ENCODE measurements around the gene SYNE2. TPM values are rescaled to one million over a fixed set of nuclear protein-coding genes. Genes with fewer than 3 reads are reported as not detected.
"Not testable (repeated sequence)": the region's sequence is repeated elsewhere in the genome, so short reads cannot be mapped to it uniquely, and the experiment has no call there.

Gene SYNE2
- total RNA-seq, 1 donor from 2014 or later: 105 TPM

DNA sequence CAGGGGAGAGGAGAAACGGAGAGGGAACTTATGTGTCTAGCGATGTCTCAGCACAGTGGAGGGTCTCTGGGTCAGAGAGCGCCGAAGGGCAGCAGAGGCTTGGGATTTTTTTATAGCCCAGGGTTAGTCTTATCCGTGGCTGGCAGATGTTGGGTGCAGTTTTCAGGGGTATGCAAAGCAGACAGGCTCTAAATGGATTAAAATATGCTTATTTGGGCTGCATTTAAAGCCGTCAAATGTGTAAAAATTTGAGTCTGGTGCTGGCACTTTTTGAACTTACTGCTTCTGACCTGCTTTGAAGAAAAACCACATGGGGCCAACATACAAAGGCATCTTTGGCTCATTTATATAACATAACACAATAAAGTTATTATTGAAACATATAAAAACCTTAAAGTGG, 262.6 kb downstream of the SYNE2 start:
- Histone ChIP-seq H3K4me3 (no peak overlapping the region), H3K9me3 (ENCODE audit: low read depth) (no peaks in the 10 kb centered on the region), H3K79me2 (ENCODE audit: low read depth) (no peaks in the 10 kb centered on the region), H3K27ac (no peak overlapping the region), H2AFZ (replicated peaks) (no peak overlapping the region), H3K36me3 (peaks cover 7% of the 10 kb centered on the region), H3F3A (ENCODE audit: low read depth) (no peaks in the 10 kb centered on the region), H3K4me1 (no peaks in the 10 kb centered on the region), H3K27me3 (no peaks in the 10 kb centered on the region), H3K4me2 (no peak overlapping the region), H3K9ac (no peak overlapping the region), H4K20me1 (ENCODE audit: low read depth) (no peaks in the 10 kb centered on the region)
- Mint-ChIP-seq H3K36me3 (peaks cover 9% of the 10 kb centered on the region), H3K4me3 (no peak overlapping the region), H3K27me3 (ENCODE audit: insufficient read depth, low read depth) (no peaks in the 10 kb centered on the region), H3K9me3 (no peaks in the 10 kb centered on the region), H3K4me1 (no peaks in the 10 kb centered on the region), H3K27ac (no peak overlapping the region)
- no peak for DNase-seq (ENCODE audit: low spot score)
- TF ChIP-seq, protein P1, sequence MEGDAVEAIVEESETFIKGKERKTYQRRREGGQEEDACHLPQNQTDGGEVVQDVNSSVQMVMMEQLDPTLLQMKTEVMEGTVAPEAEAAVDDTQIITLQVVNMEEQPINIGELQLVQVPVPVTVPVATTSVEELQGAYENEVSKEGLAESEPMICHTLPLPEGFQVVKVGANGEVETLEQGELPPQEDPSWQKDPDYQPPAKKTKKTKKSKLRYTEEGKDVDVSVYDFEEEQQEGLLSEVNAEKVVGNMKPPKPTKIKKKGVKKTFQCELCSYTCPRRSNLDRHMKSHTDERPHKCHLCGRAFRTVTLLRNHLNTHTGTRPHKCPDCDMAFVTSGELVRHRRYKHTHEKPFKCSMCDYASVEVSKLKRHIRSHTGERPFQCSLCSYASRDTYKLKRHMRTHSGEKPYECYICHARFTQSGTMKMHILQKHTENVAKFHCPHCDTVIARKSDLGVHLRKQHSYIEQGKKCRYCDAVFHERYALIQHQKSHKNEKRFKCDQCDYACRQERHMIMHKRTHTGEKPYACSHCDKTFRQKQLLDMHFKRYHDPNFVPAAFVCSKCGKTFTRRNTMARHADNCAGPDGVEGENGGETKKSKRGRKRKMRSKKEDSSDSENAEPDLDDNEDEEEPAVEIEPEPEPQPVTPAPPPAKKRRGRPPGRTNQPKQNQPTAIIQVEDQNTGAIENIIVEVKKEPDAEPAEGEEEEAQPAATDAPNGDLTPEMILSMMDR (IDR thresholded peaks at IDR 0.05): no peak
- TF ChIP-seq EZH2phosphoT487 (IDR thresholded peaks at IDR 0.05) (no peak), EZH2 (IDR thresholded peaks at IDR 0.05) (no peak)

DNA sequence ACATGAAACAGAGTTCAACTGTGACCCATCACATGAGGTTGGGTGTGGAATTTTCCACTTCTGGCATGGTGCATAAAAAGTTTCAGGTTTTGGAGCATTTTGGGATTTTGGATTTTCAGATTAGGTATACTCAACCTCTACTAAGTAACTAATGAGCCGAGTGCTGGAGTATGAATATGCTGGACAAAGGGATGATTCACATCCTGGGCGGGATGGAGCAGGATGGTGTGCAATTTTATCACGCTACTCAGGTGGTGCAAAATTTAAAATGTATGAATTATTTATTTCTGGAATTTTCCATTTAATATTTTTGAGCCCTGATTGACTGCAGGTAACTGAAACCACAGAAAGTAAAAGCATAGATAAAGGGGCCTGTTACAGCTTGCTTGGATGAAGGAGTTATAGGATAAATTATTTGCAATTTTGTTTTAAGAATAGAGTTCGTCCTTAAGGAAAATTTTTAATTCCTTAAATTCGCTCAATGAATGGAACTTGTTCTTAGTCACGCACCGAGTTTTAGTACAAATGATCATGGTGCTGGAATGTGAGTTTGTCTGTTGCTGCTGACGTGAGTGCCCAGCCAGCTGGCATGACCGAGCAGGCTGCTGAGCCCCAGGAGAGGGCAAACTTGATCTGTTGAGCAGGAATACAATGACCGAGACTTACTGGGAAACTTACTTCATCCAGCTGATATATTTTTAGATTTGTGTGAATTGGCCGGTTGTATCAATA, 265.0 kb downstream of the SYNE2 start:
- no peak overlapping the region for H3K27ac ChIP-seq
- Mint-ChIP-seq H3K4me3 (no peak overlapping the region), H3K9me3 (no peaks in the 10 kb centered on the region), H3K27me3 (ENCODE audit: insufficient read depth, low read depth) (no peaks in the 10 kb centered on the region), H3K4me1 (no peaks in the 10 kb centered on the region), H3K27ac (peak overlapping the region; percentile 11), H3K36me3 (peaks cover 12% of the 10 kb centered on the region)
- no peaks in the 10 kb centered on the region for H4K20me1 ChIP-seq (ENCODE audit: low read depth)
- no peak overlapping the region for H3K4me2 ChIP-seq
- H3F3A ChIP-seq (ENCODE audit: low read depth): no peaks in the 10 kb centered on the region
- no peaks in the 10 kb centered on the region for H3K79me2 ChIP-seq (ENCODE audit: low read depth)
- H3K9ac ChIP-seq: no peak overlapping the region
- no peak for TF ChIP-seq EZH2 (IDR thresholded peaks at IDR 0.05)
- TF ChIP-seq, protein P1 (IDR thresholded peaks at IDR 0.05): no peak
- TF ChIP-seq EZH2phosphoT487 (IDR thresholded peaks at IDR 0.05): no peak
- no peaks in the 10 kb centered on the region for H3K4me1 ChIP-seq
- DNase-seq (ENCODE audit: low spot score): no peak
- H3K36me3 ChIP-seq: peaks cover 7% of the 10 kb centered on the region
- H3K27me3 ChIP-seq: no peaks in the 10 kb centered on the region
- no peak overlapping the region for H3K4me3 ChIP-seq
- no peaks in the 10 kb centered on the region for H3K9me3 ChIP-seq (ENCODE audit: low read depth)
- H2AFZ ChIP-seq (replicated peaks): no peak overlapping the region

DNA sequence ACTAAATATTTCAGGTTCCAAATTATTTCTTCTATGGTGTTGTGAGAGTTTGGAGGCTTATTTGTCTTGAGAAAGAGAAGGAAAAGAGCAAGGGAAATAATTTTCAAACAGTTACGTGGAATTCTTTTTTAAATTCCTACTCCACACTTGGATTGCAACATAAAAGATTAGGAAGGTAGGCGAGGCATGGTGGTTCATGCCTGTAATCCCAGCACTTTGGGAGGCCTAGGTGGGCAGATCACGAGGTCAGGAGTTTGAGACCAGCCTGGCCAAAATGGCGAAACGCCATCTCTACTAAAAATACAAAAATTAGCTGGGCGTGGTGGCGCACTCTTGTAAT, 265.6 kb downstream of the SYNE2 start:
- not testable (repeated sequence) for H3K4me1 ChIP-seq; H4K20me1 ChIP-seq (ENCODE audit: low read depth); H3K79me2 ChIP-seq (ENCODE audit: low read depth); H2AFZ ChIP-seq (replicated peaks); H3K4me3 ChIP-seq; H3K9me3 Mint-ChIP-seq; H3K4me2 ChIP-seq; H3K36me3 ChIP-seq; H3K27me3 Mint-ChIP-seq (ENCODE audit: insufficient read depth, low read depth); H3K9ac ChIP-seq; H3K9me3 ChIP-seq (ENCODE audit: low read depth); H3K27ac ChIP-seq; H3K27me3 ChIP-seq; H3K4me1 Mint-ChIP-seq; H3K4me3 Mint-ChIP-seq; H3F3A ChIP-seq (ENCODE audit: low read depth); DNase-seq (ENCODE audit: low spot score)
- H3K27ac Mint-ChIP-seq: peak overlapping the region; percentile 11
- peaks cover 16% of the 10 kb centered on the region for H3K36me3 Mint-ChIP-seq

DNA sequence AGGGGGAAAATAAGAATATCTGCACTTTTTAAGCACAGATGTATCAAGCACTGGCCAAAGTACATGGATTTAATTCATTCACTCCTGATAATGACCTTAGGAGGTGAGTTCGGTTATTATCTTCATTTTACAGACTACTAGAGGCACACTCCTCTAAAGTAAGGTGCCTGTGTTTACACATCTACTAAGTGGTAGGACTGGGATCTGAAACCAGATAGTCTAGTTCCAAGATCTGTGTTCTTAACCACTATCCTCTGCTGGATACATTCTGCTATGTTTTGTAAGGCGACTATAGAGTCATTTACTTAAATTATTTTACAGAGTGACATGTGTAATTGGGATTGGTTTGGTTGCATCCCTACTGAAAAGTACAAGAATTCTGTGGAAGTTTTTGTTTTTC, 266.1 kb downstream of the SYNE2 start:
- Histone ChIP-seq H3K36me3 (peaks cover 7% of the 10 kb centered on the region), H2AFZ (replicated peaks) (no peak overlapping the region), H3F3A (ENCODE audit: low read depth) (no peaks in the 10 kb centered on the region), H3K4me2 (no peak overlapping the region), H3K79me2 (ENCODE audit: low read depth) (no peaks in the 10 kb centered on the region), H3K4me3 (no peak overlapping the region), H4K20me1 (ENCODE audit: low read depth) (no peaks in the 10 kb centered on the region), H3K4me1 (no peaks in the 10 kb centered on the region), H3K9ac (no peak overlapping the region), H3K27me3 (no peaks in the 10 kb centered on the region), H3K27ac (no peak overlapping the region), H3K9me3 (ENCODE audit: low read depth) (no peaks in the 10 kb centered on the region)
- DNase-seq (ENCODE audit: low spot score): no peak
- TF ChIP-seq EZH2 (IDR thresholded peaks at IDR 0.05): no peak
- no peak overlapping the region for H3K4me3 Mint-ChIP-seq
- peaks cover 19% of the 10 kb centered on the region for H3K36me3 Mint-ChIP-seq
- no peak overlapping the region for H3K27ac Mint-ChIP-seq
- H3K9me3 Mint-ChIP-seq: no peaks in the 10 kb centered on the region
- no peaks in the 10 kb centered on the region for H3K4me1 Mint-ChIP-seq
- no peaks in the 10 kb centered on the region for H3K27me3 Mint-ChIP-seq (ENCODE audit: insufficient read depth, low read depth)

Measured in neural progenitor cell (in vitro differentiated cells).